Measurements from ENCODE around the gene TNFRSF21.

DNA sequence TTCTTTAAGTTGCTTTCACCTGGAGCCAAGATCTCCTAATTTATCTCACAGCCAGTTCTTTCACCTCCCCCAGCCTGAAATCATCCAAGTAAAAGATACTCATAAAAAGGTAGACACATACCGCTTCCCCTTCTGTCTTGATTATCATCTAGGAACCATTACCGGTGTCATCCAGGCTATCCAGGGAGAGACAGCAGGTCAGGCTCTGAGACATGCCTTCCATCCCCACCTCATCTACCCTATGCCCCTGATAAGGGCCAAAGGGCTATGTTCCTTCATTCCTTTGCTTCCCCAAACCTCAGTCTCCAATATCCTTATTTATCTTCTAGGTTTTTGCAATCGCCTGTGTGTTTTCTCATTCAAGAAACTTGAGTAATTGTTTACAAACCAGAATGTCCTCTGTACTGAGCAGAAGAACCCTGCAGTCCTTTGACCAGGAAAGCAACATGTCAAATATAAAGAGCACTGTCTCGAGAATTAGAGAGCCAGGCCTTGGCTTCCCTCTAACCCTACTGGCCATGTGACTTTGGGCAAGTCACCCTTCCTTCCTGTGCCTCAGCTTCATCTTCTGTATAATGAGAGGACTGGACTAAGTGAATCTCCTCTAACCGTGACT, 41.0 kb downstream of the TNFRSF21 start:
- TF ChIP-seq, protein P1, sequence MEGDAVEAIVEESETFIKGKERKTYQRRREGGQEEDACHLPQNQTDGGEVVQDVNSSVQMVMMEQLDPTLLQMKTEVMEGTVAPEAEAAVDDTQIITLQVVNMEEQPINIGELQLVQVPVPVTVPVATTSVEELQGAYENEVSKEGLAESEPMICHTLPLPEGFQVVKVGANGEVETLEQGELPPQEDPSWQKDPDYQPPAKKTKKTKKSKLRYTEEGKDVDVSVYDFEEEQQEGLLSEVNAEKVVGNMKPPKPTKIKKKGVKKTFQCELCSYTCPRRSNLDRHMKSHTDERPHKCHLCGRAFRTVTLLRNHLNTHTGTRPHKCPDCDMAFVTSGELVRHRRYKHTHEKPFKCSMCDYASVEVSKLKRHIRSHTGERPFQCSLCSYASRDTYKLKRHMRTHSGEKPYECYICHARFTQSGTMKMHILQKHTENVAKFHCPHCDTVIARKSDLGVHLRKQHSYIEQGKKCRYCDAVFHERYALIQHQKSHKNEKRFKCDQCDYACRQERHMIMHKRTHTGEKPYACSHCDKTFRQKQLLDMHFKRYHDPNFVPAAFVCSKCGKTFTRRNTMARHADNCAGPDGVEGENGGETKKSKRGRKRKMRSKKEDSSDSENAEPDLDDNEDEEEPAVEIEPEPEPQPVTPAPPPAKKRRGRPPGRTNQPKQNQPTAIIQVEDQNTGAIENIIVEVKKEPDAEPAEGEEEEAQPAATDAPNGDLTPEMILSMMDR (IDR thresholded peaks at IDR 0.05) = no peak
- no peak for TF ChIP-seq POLR2A (IDR thresholded peaks at IDR 0.05)

Measured in lower leg skin (tissue), 3 donors.